8988T (cell line): Measurements from ENCODE around the gene PEX5L.
"Not testable (repeated sequence)": the region's sequence is repeated elsewhere in the genome, so short reads cannot be mapped to it uniquely, and the experiment has no call there.

Experiments
- DNase-seq: peaks from one replicate; pipeline ENCODE4 v3.0.0; 2011

The PEX5L gene

DNA sequence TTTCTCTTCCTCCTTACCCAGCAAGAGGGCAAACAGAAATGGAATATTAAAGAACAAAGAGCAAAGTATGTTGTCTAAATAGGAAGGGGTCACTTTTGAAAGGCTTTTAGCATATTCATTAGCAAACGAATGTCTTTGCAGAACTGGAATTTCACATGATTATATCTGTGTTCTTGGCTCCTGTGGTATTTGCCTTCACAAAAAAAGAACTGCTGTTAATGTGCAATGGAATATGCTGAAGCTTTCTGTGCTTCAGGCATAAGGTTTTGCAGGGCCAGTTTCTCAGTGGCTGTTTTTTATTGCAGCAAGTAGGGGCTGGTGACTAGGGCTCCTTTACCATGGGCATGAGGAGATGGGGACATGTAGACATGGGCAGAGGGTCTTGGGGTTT, 210.5 kb downstream of the PEX5L start:
- no peak for DNase-seq

DNA sequence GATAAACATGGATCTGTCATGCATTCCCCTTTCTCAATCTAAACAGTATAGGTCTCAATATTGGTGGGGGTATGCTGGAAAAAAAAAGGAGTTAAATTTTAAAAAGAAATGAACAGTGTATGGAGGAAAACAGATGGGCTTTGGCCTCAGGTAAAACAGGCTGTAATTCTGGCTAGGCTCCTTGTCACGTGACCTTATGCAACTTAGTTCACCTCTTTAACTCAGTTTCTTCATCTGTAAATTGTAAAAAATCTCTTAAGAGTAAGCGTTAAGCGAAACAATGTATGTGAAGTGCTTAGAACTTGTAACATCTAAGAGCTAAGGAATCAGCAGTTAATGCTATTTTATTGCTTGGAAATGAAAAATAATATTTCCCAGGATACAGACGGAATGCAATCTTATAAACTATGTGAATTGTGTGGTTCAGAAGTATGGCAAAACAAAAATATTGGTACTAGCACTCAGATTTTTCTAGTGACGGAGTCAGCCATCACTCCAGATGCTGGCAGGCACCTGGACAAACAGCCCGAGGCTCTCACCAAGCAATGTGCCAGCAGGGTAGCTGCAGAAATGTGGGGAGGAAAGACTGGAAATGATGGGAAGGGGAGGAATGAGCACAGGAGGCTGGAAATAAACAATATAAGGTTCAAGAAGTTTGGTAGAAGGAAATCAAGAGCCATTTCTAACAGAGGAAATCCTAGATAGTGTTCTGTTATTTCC, 211.1 kb downstream of the PEX5L start:
- no peak for DNase-seq

DNA sequence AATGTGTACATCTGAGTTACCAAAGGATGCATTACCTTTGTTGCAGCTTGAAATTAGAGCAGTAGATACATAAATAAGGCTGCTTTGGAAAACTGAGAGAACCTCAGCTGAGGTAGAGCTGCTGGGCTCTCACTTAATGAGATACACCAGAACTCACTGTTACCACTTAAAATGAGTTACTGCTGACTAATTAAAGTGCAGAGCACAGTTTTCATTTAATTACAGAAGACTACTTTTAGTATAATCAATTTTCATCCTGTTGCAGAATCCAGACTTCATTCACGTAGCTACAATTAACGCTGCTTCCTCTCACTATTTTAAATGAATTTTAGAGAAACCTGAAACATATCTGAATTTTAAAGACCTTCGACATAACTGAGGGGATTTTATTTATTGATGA, 214.4 kb downstream of the PEX5L start:
- DNase-seq: no peak

DNA sequence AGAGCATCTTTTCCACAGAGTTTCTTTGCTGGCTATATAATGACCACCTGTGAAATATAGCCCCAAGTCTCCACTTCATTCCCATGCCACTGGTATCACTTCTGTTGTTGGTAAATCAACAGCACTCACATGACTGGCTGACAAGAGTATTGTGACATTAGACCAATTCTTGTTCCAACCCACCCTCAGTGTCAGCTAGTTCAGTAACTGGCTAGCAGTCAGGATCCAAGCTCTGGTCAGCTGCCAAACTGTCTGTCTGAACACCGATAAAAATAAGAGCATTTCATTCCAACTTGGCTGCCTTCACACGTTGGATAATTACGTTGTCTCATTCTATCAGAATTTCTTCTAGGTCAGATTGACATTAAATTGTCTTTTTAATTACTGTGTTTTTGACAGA, 217.4 kb downstream of the PEX5L start:
- DNase-seq: no peak

DNA sequence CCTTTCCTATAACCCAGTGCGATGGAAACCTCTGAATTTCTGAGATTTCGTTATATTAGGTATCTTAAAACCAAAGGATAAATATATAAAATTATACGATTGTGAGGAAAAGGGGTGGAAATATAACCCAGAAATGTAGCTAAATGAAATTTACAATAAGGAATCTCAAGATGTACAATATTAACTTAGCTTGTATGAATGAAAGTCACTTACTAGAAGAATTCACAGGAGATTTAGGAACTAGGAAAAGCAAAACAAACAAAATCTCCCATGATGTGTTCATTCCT, 224.7 kb downstream of the PEX5L start:
- no peak for DNase-seq

DNA sequence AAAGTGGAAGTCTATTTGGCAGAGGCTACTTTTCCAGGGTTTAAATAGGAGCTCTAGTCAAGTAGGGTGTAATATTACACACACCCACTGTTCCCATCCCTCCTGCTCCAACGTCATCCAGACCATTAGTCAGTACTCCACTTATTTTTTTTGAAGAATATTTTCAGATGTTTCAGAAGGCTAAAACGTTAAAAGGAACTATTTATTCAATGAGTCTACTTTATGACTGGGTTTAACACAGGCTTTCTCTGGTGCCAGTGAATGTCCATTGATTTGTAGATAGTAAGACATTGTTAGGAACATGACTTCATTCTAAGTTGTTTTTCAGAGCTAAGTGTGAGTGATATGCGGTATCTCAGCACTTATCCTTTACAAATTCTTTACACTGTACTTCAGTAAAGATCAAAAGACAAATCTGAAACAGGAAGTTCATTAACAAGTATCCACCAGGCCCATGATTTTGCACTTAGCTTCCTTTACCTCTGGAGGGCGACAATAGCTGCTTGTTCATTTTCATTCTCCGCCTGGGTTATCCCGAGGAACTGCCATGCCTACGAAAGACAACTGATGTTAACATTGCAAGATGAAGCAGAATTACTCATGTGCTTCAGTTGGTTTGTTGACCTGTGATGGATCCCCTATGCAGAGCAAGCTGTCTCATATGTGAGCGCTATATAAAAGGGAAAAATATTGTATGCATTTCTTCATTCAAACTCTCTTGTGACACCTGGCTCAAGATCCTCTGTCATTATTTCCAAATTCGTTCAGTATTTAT, 225.2 kb downstream of the PEX5L start:
- DNase-seq: peak; percentile 16

DNA sequence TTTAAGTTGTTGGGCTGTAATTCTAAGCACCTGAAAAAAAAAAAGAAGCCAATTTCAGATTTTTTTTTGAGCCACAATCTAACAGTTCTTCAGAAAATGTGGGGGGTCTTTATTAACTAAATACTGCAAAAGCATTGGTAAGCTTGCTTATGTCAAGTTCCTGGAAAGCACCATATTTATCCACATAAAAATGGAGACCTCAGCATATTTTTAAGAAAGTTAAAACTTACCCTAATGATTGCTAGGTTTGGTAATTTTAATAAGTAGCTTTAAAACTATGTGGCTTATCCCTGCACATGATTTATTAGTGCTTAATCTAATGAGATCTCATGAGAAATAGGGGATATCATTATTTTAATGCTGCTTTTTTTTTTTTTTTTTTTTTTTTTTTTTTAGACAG, 227.1 kb downstream of the PEX5L start:
- no peak for DNase-seq

DNA sequence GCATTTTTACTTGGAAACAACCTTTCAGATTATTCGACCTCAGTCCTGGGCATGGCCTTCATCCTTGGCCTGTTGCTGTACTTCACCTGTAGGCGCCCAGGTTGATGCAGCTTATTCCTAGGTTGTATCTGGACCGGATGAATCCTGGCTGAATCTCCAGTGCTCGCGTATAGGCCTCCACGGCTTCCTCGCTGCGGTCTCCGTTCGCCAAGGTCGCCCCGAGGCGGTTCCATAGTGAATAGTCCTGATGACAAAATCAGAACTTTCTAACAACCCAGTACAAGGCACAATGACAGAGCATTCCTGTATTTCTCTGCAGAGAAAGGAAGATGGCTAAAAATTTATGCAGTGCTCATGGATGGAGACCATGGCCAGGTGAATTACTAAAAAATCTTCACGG, 229.1 kb downstream of the PEX5L start:
- DNase-seq: no peak

DNA sequence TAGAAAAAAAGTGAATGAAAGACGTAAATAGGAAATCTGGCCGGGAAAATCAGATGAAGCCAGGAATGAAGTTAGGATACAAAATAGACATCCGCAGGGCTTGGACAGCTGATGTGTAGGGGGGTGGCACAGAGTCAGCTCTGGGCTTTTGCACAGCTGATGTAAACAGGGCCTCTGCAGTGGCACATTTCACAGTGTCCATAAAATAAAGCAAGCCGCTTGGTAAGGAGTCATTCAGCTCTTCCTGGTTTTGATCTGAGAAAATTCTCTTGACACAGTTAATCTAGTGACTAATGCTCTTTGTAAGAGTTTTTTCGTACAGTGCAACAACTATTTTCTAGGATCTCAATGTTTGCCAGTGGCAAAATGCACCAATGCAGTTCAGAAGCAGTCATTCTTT, 230.6 kb downstream of the PEX5L start:
- no peak for DNase-seq

DNA sequence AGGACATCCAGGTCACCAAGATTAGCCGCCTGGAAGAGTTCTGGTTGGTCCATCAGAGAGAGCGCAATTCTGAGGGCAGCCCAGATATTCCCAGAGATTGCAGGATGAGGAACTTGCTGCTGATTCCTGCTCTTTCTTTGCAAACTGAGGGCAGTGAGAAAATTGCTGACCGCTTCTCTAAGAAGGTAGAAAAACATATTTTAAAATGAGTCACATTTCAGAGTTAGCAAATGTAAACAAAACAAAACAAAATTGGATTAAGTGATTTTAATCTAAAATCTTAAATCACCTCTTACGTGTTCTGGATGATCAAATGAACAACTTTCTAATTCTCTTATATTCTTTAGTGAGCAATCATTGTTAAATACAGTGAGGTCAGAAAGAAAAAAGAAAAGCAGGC, 234.9 kb downstream of the PEX5L start:
- no peak for DNase-seq

DNA sequence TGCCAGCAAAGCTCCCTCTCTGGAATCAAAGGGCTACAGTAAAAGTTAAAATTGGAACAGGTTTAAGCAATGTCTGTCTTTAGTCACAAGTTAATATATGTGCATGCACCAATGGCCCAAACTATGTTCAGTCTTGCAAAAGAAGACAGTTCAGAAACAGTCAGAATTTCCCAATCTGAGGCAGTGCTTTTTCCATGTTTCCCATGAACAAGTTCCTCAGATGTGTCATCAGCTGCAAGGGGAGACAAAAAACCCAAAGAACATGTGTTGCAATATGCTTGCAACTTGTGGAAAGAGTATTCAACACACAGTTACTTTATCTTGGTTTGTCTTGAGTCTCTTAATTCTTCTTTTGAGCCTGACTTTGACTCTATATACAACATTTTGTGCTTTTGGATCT, 235.5 kb downstream of the PEX5L start:
- no peak for DNase-seq

DNA sequence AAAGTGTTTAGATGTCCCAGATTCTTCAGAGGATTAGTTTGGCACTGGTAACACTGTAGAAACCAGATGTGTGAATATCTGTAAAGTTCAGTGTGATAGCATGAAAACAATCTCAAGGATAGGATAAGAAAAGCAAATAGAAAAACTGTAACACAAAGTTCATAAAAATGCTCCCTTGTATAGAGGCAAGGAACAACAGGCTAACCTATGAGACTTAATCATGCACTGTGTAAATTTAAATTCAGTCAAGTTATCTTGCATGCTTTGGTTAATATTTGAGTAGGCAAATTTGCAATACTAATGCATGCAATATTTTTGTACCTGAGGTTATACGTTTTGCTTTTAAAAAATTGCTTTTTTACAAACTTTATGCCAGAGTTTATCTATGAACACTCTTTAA, 239.5 kb downstream of the PEX5L start:
- DNase-seq: no peak

DNA sequence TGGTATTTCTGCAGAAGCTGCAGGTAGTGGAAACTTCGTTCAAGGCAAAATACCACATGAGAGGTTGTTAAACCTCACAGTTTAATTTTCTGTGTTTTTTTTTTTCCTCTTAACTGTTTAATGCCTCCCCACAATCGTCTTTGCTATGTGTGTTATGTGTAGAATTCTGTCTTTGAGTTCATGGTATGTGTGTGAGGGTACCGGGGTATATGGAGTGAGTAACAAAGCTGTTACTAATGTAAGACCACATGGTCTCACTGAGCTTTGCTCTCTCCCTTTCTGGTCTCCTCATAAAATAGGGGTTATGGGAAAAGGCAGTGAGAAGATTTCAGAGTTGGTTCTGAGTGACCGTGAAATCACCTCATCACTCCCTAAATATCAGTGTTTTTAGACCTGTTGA, 240.3 kb downstream of the PEX5L start:
- no peak for DNase-seq

DNA sequence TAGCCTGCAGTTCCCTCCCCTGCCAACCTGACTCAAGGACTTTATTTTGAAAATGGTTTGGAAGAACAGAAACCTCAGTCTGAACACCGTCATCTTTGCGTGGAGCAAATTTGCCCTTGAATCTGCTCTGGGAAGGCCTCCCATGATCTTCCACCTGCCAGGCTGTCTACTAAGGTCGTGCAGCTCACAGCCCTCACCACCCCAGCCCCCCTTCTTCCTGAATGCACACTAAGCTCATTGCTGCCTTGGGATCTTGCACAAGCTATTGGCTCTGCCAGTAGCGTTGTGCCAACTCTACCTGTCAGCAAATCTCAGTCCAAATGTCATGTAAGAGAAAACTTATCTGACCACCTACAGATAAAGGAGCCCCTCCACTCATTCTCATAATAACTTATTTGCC, 242.4 kb downstream of the PEX5L start:
- DNase-seq: no peak

DNA sequence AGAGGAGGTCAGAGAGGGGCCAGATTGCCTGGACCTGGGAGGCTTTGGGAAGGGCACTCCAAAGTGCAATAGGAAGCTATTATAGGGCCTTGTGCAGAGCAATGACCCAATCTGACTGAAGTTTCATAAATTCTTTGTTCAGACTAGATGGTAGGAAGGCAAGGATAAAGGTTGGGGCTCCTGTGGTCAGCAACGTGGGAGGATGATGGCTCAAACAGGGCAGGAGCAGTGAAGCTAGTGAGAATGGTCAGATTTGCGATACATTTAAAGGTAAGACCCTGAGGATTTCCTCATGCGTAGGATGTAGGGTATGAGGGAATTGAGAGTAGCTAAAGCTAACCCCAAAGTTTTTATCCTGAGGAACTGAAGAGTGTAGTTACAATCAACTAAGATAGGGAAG, 244.9 kb downstream of the PEX5L start:
- DNase-seq: no peak

DNA sequence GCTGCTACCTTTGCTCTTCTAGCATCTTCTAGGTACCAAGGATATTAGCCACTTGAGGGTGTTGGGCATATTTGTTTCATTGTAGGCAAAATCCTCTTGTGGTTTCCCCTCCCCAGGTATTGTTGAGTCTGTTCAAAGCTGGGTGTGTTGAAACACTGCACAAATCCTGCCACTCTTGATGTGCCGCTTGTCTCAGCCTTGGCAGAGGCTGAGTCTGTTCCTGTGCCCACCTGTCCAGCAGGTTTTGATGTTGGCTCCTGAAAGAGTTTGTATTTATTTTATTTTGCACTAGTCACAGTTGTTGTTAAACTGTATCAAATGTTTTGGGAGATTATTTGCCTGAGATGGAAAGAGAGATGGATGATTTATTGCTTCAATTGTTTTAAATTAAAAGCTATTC, 247.7 kb downstream of the PEX5L start:
- no peak for DNase-seq

DNA sequence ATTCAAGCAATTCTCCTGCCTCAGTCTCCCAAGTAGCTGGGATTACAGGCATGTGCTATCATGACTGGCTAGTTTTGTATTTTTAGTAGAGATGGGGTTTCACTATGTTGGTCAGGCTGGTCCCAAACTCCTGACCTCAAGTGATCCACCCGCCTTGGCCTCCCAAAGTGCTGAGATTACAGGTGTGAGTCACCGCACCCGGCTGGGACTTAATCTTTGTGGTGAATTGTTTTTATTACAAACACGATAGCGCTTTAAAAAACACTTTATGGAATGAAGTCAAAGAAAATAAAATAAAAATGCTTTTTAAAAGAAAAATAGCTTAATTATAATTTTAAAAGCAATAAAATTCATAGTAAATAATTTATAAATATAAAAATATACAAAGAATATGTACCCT, 253.9 kb downstream of the PEX5L start:
- DNase-seq: not testable (repeated sequence)

DNA sequence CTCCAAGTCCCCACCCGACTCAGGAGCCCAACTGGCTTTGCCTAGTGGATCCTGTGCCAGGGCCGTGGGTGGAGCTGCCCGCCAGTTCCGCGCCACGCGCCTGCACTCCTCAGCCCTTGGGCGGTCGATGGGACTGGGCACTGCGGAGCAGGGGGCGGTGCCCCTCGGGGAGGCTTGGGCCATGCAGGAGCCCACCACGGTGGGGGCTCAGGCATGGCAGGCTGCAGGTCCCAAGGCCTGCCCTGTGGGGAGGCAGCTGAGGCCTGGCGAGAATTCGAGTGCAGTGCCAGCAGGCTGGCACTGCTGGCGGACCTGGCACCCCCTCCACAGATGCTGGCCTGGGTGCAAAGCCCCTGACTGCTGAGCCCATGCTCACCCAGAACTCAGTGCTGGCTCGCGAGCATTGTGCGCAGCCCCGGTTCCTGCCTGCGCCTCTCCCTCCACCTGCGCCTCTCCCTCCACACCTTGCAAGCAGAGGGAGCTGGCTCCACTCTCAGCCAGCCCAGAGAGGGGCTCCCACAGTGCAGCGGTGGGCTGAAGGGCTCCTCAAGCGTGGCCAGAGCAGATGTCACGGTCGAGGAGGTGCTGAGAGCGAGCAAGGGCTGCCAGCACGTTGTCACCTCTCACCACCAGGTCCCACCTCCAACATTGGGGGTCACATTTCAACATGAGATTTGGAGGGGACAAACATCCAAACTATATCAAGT, 261.2 kb downstream of the PEX5L start:
- no peak for DNase-seq

DNA sequence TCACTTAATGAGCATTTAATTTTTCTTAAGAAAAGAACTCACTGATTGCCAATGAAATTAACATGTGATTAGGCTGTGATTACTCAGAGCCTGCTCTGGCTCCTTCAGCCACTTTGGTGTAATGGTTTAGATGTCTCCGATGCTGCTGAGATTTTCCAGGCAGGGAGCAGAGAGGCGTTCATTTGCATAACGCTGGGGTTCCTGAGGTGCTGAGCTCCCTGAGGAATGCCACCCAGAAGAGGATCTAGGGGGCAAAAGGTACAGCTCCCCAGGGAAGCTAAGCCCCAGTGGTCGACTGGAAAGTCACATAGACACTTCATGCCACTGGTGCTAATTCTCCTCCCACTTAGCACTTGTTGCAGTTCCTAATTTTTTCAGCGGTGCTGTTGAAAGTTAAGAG, 264.4 kb downstream of the PEX5L start:
- no peak for DNase-seq

DNA sequence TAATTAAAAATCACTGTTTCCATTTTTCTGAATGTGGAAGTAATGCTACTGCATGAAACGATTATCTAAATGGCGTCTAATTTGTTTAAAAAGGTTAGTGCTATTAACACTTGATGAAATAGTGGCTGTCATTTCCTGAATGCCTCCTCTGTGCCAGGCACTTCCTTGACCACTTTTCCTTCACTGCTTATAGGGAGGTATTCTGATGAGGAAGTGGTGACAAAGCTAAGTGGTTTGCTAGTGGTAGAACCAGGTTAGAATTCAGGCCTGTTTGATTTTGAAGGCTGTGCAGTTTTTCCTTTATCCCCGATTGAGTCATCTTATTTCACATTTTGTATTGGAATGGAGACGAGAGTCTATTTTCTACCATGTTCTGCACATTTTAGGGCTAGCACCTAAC, 264.9 kb downstream of the PEX5L start:
- DNase-seq: no peak

DNA sequence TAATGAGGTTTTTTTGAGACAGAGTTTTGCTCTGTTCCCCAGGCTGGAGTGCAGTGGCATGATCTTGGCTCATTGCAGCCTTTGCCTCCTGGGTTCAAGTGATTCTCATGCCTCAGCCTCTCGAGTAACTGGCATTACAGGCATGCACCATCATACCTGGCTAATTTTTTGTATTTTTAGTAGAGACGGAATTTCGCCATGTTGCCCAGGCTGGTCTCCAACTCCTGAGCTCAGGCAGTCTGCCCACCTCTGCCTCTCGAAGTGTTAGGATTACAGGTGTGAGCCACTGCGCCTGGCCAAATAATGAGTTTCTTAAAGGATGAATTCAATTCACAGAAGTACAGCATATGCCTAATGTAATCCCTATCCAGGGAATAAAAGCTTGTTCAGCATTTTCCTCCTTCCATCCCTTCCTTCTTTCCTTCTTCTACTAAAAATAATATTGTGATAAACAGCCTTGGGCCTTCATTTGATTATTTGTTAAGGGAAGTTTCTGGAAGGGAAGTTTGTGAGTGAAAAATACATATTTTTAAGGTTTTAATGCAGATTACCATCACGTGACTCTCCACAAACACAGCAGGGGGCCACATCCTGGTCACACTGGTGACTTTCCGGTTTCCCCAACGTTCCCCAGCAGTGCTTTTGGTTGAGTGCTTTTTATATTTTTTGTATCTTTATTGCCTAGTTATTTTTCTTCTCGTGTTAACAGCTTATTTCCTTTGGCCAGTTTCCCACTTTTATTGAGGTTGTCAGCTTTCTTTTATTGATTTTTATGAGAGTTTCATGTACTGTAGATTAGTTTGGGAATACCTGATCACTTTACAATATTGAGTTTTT, 267.1 kb downstream of the PEX5L start:
- DNase-seq: no peak

DNA sequence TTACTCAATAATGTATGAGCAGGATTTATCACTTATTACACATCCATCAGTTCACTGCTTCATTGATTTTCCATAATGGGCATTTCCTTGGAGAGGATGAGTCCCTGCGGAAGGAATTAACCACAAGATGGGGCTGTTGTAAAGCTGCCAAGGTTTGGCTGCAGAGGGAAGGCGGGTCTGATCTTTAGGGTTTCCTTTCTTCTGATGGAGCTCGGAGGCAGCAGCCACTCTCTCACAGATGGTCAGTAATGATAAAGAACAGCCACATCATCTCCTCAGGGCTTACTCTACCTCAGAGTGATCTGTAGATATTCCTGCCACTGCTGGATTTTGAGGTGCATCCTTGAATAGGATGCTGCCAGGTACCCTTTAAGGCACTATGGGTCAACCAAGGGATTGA, 268.7 kb downstream of the PEX5L start:
- peak; percentile 60 for DNase-seq

DNA sequence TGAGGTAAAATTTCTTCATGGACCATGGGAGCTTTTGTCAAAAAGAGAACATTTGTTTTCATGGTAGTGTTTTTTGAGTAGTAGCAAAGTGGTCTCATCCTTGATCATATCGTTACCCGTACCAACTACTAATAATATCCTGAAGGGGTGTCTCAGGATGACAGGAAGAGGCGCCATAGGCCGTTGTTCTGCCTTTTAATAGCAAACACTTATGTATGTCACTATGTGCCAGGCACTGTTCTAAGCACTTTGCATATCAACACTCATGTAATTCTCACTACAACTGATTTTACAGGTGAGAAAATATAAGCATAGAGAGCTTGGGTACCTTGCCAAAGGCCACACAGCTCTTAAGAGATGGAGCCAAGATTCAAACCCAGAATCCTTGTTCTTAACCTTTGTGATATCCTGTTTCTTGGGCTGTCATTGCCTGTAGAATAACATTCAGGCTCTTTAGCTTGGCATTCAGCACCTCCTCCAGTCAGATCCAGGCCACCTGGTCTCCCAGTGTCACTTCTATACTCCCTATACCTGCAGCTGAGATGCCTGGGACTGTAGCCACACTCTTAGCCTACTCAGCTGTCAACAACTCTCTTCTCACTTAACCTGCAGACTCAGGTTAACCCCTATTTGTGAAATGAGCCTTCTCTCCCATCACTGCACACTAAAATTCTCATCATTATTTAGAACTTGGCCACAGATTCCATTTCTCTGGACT, 270.2 kb downstream of the PEX5L start:
- DNase-seq: no peak
